Calu3 (cell line): Measurements from ENCODE around the gene NTF3. TPM values are rescaled to one million over a fixed set of nuclear protein-coding genes. Genes with fewer than 3 reads are reported as not detected.

Experiments
- BruUV-seq: library from RNA; stranded (reverse); fragments of 400-500 nt; replicated peaks from 2 replicates; lab custom pipeline; 2021; lab: Mats Ljungman, UMichigan
- CTCF ChIA-PET: fragments of 300-600 bp; sonication (Branson Sonifier 250); formaldehyde crosslinking; loops from one replicate; lab custom pipeline; 2022; ENCODE audit warnings: antibody characterized with exemption; lab: Charles Lee
- DNase-seq: peaks from one replicate; pipeline ENCODE4 v3.0.0; 2022
- H3K27ac Mint-ChIP-seq: one replicate; pipeline ENCODE4 v1.8.0; 2022; ENCODE audit warnings: mixed read lengths; ENCODE audit not compliant: unreplicated experiment
- H3K27me3 Mint-ChIP-seq: one replicate; pipeline ENCODE4 v1.8.0; 2022; ENCODE audit warnings: mixed read lengths; ENCODE audit not compliant: unreplicated experiment
- H3K36me3 Mint-ChIP-seq: one replicate; pipeline ENCODE4 v1.8.0; 2022; ENCODE audit warnings: mild to moderate bottlenecking, moderate library complexity, mixed read lengths; ENCODE audit not compliant: insufficient read depth, unreplicated experiment
- H3K4me1 Mint-ChIP-seq: one replicate; pipeline ENCODE4 v1.8.0; 2022; ENCODE audit warnings: mild to moderate bottlenecking, low read depth, mixed read lengths; ENCODE audit not compliant: unreplicated experiment
- H3K4me3 Mint-ChIP-seq: one replicate; pipeline ENCODE4 v1.8.0; 2022; ENCODE audit warnings: mild to moderate bottlenecking, low read depth, moderate library complexity, mixed read lengths; ENCODE audit not compliant: unreplicated experiment
- H3K9me3 Mint-ChIP-seq: one replicate; pipeline ENCODE4 v1.8.0; 2022; ENCODE audit warnings: low read depth, mixed read lengths; ENCODE audit not compliant: unreplicated experiment
- CTCF ChIP-seq: fragments of 200-600 bp; IDR thresholded peaks from one replicate; pipeline ENCODE4 v1.8.0; 2022; ENCODE audit warnings: antibody characterized with exemption; ENCODE audit not compliant: unreplicated experiment
- intact Hi-C: fragments of 100-400 bp; cut with micrococcal nuclease; formaldehyde crosslinking; loops from one replicate; pipeline ENCODE4 v1.10.0; 2022; ENCODE audit not compliant: unreplicated experiment
- total RNA-seq: library from RNA; stranded (reverse); gene quantifications from 2 replicates; pipeline ENCODE4 v1.2.3, GENCODE V29; 2022

NTF3 gene
- total RNA-seq, 1 experiment from 2014 or later = not detected

GRCh38 chr12:5521456-5522325 is 89.8 kb downstream of the NTF3 start:
- Mint-ChIP-seq H3K36me3 (no peaks in the 10 kb centered on the region), H3K27me3 (no peaks in the 10 kb centered on the region), H3K4me3 (no peak overlapping the region), H3K4me1 (no peaks in the 10 kb centered on the region), H3K9me3 (no peaks in the 10 kb centered on the region), H3K27ac (no peak overlapping the region)
- no TSS peak for BruUV-seq
- intact Hi-C loops = no loop called here
- TF ChIP-seq CTCF = no peak
- CTCF ChIA-PET = no interaction called here
- DNase-seq = no peak

DNA sequence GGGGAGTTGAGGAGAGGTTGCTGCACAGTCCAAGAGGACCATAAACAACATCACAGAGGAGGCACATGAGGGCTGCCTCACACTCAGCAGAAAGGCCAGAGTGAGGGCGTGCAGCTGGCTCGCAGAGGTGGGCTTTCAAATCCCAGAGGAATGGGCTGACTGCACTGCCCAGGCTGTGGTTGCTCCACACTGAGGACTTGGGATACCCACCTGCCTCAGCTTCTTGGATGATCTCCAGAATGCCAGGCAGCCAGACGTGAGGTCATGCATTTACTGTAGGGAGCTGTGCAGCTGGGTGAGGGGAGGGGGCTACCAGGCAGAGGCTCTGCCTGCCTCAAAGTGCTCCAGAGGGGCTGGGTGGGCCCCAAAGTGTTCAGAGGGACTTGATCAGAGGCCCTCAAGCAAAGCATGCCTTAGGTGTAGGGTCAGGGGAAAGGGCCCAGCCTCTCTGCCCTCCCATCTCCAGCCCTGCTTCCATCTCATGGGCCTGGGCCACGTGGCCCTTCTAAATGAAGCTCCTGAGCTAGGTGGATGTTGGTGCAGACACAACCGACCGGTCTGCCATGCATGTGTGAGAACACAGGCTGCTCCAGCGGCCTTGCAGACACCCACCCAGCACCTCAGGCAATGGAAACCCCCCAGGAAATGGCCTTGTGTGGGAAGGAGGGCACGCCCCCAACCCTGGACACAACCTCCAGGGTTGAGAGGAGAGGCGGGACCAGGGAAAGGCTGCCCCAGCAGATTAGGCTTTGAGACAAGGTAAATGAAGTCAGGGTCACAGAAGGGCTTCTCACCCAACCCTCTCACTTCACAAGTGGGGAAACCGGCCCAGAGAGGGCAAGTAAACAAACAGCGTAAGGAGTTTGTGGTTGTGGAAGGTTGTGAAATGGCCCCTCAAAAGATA is 90.8 kb downstream of the NTF3 start:
- DNase-seq = no peak
- BruUV-seq = no TSS peak
- intact Hi-C loops = no loop called here
- H3K27me3 Mint-ChIP-seq = no peaks in the 10 kb centered on the region
- CTCF ChIA-PET = no interaction called here
- no peaks in the 10 kb centered on the region for H3K4me1 Mint-ChIP-seq
- H3K27ac Mint-ChIP-seq = no peak overlapping the region
- no peak for TF ChIP-seq CTCF
- H3K9me3 Mint-ChIP-seq = peaks cover 3% of the 10 kb centered on the region
- H3K36me3 Mint-ChIP-seq = no peaks in the 10 kb centered on the region
- no peak overlapping the region for H3K4me3 Mint-ChIP-seq

GRCh38 chr12:5523396-5524115 is 91.6 kb downstream of the NTF3 start:
- Mint-ChIP-seq H3K27ac (no peak overlapping the region), H3K9me3 (peaks cover 3% of the 10 kb centered on the region), H3K4me1 (no peaks in the 10 kb centered on the region), H3K27me3 (no peaks in the 10 kb centered on the region), H3K36me3 (no peaks in the 10 kb centered on the region), H3K4me3 (no peak overlapping the region)
- no peak for TF ChIP-seq CTCF
- CTCF ChIA-PET = no interaction called here
- BruUV-seq = no TSS peak
- no peak for DNase-seq
- intact Hi-C loops = no loop called here

- no peaks in the 10 kb centered on the region for H3K36me3 Mint-ChIP-seq
- H3K4me3 Mint-ChIP-seq = no peak overlapping the region
- H3K27ac Mint-ChIP-seq = no peak overlapping the region
- no peaks in the 10 kb centered on the region for H3K4me1 Mint-ChIP-seq
- intact Hi-C loops = no loop called here
- BruUV-seq = no TSS peak
- DNase-seq = no peak
- CTCF ChIA-PET = no interaction called here
- TF ChIP-seq CTCF = no peak
- no peaks in the 10 kb centered on the region for H3K27me3 Mint-ChIP-seq
- peaks cover 3% of the 10 kb centered on the region for H3K9me3 Mint-ChIP-seq
These were observed 92.3 kb downstream of the NTF3 start for GRCh38 chr12:5524116-5524768.
